Activated CD4-positive, alpha-beta T cell treated with anti-CD3 and anti-CD28 coated beads, Interleukin-2, amount 50 U/mL, for 16 hours (primary cell): ENCODE results near the gene SNIP1.
"Not testable (repeated sequence)": the region's sequence is repeated elsewhere in the genome, so short reads cannot be mapped to it uniquely, and the experiment has no call there.

Experiments used
- DNase-seq: peaks from one replicate; pipeline ENCODE4 v3.0.0-alpha.2; 2020

The SNIP1 gene

DNA sequence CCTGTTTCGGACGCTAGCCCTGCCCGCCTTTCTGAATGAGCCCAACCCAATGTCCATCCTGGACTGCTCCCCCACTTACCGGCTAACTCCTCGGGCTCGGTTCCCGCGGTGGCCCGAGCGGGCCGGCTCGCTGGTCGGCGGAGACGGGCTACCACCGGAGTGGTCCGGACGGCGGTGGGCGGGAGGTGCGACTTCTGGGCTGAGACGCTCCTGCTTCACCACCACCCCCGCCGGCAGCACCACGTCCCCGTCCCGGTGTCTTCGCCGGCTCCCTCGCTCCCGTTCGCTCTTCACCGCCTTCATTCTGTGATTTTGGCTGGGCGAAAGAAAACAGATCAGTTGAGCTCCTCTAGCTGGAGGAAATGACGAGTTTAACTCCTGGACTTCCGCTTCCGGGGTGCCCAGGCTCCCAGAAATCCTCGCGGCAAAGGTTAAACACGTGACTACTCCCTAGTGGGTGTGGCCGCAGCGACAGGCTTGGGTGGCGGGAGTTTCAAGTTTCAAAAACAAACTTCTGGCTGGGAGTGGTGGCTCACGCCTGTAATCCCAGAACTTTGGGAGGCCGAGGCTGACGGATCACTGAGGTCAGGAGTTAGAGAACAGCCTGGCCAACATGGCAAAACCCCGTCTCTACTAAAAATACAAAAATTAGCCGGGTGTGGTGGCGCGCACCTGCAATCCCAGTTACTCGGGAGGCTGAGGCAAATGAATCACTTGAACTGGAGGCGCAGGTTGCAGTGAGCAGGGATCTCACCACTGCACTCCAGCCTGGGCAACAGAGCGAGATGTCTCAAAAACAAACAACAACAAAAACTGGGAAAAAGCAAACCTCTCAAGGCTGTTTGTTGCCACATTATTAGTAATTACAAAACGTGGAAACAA is at the start of gene SNIP1:
TSS of gene SNIP1 (minus strand) at position 367 of the 882 bp plus-strand sequence. CDS start at position 303, 64 bp downstream.
- peak; percentile 94 for DNase-seq

- DNase-seq: peak; percentile 55
Observed at GRCh38 chr1:37602750-37603694, 48.9 kb upstream of the SNIP1 start.

DNA sequence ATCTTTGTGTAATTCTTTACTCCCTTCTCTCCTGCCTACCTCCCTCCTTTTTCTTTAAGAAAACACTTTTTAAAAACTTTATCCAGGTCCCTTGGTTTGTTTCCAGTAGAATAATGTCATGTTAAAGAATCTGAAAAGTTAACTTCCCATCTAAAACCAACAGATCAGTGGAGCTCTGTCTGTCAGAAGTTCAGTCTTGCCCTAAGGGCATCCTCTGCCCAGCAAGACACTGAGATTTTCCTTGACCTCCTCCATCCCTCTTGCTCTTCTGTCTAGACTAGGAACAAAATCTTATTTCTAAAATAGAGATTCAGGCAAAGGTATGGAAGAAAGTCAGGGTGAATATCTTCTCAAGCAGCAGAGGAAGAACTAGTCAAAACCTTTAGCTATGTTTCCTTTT is 47.3 kb upstream of the SNIP1 start:
- DNase-seq: no peak

GRCh38 chr1:37599940-37600339 is 45.8 kb upstream of the SNIP1 start:
- DNase-seq: no peak

GRCh38 chr1:37596182-37596667 is 42.1 kb upstream of the SNIP1 start:
- no peak for DNase-seq

- peak; percentile 98 for DNase-seq
Observed at GRCh38 chr1:37595440-37596181, 41.5 kb upstream of the SNIP1 start, which contains the start of gene GNL2. Gene GNL2, minus strand, starts transcription at chr1:37595937. Its CDS starts 115 bp downstream, at chr1:37595822.

GRCh38 chr1:37593726-37594125 is 39.6 kb upstream of the SNIP1 start:
- no peak for DNase-seq

DNA sequence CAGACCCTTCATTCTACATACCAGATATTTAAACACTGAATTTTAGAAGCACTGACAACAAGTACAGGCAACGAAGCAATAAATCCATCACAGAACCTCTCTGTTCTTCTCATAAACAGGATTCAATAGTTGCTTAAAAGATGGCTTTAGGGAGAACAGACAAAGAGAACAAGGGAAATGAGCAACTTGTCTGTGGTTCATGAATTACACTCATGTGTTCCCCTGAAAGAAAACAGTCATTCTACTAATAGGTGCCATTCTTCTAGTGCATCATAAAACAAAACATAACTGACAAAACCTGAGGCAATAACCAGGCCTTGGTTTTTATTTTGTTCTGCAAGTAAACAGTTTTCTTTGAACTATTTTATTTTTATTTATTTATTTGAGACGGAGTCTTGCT is 34.8 kb upstream of the SNIP1 start:
- no peak for DNase-seq

DNA sequence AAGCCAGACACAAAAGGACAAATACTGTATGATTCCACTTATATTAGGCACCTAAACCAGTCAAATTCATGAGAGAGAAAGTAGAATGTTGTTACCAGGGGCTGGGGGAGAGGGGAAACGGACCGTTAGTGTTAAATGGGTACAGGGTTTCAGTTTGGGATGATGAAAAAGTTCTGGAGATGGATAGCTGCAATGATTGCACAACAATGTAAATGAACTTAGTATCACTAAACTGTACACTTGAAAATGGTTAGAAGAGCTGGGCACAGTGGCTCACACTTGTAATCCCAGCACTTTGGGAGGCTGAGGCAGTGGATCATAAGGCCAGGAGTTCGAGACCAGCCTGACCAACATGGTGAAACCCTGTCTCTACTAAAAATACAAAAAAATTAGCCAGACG is 30.5 kb upstream of the SNIP1 start:
- DNase-seq: not testable (repeated sequence)

DNA sequence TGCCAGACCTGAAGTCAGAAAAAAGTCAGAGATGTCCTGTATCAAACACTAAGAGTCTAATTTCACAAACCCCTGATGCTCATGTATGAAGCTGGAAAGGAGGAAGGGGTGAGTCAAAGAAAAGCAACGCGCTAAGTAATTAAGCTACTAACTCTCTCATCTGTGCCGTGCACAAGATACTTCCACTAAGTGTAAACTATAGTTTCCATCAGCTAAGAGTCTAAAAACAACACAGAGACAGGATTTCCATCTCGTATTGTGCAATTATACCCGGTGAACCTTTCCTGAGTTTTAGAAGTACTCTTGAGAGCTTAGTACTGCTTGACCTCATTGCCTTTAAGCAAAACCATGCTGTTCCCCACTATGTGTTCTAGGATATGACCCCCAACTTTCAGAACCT is 21.6 kb upstream of the SNIP1 start:
- peak; percentile 50 for DNase-seq

DNA sequence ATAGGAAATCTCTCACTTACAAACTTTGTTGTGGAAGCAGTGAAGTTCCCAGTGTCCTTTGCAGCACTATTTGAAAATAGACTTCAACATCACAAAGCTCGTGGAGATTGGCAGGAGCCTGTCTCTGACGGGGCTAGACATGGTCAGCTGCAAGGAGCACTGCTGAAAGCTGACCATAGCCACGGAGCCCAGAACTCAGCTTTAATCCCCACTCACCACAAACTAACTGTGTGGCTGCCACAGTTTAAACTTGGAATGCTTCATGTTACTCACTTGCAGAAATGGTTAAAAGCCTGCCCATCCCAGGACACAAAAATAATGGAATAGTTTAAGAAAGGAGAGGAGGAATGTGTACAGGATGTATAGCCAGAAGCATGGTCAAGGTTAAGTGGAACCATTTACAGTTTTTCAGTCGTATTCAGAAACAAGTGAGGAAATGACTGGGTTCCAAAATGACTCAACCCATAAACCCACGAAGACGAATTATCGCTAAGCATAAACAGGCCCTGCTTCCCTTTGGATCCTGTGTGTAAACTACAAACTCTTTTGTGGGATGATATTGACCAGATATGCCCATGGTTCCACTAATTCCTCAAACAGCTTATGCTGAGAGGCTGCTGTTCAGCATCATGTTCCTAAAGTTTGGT is 20.9 kb upstream of the SNIP1 start:
- DNase-seq: peak; percentile 83

- DNase-seq: peak; percentile 55
Observed at GRCh38 chr1:37570528-37571334, 16.6 kb upstream of the SNIP1 start.

DNA sequence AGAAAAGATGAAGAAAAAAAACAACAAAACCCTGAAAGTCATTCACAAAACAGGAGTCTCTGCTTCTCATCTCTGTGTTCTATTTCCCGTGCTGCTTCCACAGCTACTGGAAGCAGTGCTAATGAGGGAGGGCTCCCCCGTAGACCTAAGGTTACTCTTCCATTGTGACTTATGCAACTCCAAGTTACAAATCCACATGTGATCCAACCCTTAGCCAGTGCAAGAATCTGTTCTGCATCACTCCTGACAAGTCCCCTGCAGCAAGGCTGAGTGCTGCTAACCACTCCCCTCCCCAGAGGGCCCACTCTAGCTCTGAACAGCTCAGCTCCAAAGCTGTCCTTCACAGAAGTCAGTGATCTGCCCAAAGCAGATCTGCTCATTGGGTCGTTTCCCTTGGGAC is 12.9 kb upstream of the SNIP1 start:
- DNase-seq: no peak

DNA sequence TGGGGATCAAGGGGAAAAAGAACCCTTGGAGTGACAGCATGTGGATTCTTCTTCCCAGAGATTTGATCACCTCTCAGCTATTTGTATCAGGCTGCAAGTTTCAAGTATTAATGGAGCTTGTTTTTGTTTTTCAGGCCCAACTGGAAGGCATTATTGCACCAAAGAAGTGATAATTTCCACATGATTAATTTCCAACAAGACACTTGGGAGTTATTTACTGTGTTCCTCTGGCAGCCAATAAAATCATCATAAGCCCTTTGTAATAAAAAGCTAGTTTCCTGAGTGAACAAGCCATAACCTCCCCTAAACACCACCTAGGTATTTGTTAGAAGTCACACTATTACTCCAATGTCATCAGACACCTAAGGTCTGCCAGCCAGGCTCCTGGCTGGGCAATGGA is 10.8 kb upstream of the SNIP1 start:
- no peak for DNase-seq

GRCh38 chr1:37562984-37563383 is 8.9 kb upstream of the SNIP1 start:
- no peak for DNase-seq

DNA sequence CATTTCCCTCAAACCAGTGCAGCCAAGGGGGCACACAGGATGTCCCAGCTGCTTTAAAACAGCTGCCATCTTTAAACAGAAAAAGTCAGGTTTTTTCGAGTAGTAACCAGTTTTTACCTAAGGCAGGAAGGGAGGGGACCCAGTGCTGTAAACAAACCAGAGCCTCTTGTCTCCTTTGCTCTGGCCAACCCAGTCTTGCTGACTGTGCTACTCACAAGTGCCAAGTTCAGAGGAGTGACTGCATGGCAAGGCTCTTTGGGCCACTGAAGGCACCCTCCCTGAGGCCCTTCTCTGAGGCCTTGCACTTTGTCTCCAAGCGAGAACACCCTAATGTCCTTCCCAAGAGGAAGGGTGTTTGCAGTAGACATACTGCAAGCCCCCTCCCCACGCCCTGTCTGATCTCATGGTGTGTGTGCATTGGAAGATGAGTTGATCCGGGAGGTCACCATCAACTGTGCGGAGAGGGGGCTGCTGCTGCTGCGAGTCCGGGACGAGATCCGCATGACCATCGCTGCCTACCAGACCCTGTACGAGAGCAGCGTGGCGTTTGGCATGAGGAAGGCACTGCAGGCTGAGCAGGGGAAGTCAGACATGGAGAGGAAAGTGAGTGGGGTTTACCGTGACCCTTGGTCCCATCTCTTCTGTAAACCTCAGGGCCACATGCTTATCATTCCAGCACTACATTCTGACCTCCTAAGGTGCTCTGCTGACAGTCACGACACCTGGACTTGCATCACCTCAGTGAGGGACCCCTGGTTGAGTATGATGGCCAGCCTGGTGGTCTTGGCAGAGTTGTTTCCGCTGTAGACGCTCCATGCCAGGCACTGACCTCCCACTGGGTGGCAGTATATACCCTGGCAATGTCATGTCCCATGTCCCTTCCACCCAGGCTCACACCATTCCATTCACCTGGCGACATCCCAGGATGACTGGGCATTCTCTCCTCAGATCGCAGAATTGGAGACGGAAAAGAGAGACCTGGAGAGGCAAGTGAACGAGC is 7.3 kb upstream of the SNIP1 start:
- peak; percentile 39 for DNase-seq

GRCh38 chr1:37560401-37561132 is 6.5 kb upstream of the SNIP1 start:
- DNase-seq: no peak

DNA sequence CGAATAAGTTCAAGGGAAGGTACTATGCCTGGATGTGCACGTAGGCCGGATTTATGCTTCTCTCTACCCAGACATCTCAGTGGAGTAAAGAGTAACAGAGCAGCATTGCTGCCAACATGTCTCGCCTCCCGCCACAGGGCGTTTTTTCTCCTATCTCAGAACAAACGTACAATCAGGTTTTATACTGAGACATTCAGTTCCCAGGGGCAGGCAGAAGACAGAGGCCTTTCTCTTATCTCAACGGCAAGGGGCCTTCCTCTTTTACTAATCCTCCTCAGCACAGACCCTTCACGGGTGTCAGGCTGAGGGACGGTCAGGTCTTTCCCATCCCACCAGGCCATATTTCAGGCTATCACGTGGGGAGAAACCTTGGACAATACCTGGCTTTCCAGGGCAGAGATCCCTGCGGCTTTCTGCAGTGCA is 5.9 kb upstream of the SNIP1 start:
- not testable (repeated sequence) for DNase-seq

DNA sequence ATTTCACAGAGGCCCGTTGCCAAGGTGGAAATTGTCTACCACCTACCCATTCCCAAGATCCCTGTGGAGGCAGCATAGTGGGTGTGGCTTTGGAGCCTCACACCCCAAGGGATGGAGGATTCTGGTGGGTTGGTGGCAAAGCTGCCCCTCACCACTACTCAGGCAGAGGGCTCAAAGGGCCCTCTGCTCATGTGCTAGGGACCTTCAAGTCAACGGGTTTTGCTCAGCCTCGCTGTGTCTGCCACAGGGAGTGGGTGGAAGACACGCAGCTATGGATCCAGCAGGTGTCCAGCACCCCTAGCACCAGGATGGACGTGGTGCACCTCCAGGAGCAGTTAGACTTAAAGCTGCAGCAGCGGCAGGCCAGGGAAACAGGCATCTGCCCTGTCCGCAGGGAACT is 5.0 kb upstream of the SNIP1 start:
- DNase-seq: no peak
